HCT116 (cell line): ENCODE data around the gene PARVG. TPM values are rescaled to one million over a fixed set of nuclear protein-coding genes. Genes with fewer than 3 reads are reported as not detected.

Source experiments
- ATAC-seq: fragments of 200-7000 bp; cut with Tn5 transposase; 2 replicates; pipeline ENCODE4 v1.9.1; 2020; ENCODE audit warnings: mild to moderate bottlenecking, moderate library complexity
- BruUV-seq: library from RNA; stranded (reverse); fragments of 400-500 nt; replicated peaks from 2 replicates; lab custom pipeline; 2021; lab: Mats Ljungman, UMichigan
- CTCF ChIA-PET: fragments of 300-600 bp; sonication (Branson Sonifier 250); formaldehyde crosslinking; loops from one replicate; lab custom pipeline; 2021; ENCODE audit warnings: antibody characterized with exemption; lab: Charles Lee
- POLR2A ChIA-PET: fragments of 300-600, 350-600 bp; sonication (Branson Sonifier 250); formaldehyde crosslinking; loops from one replicate; lab custom pipeline; 2021; ENCODE audit warnings: antibody characterized with exemption; lab: Charles Lee
- RAD21 ChIA-PET, 2 experiments: fragments of 300-600 bp; sonication (Branson Sonifier 250); formaldehyde crosslinking; loops; one replicate each; lab custom pipeline; 2023; ENCODE audit warnings: low total read pairs in 2 of 2; ENCODE audit not compliant: uncharacterized antibody in 2 of 2, unreplicated experiment in 2 of 2, low non-redundant PET in 1 of 2; lab: Charles Lee
- DNase-seq: peaks from one replicate; pipeline ENCODE4 v3.0.0-alpha.2; 2010; ENCODE audit warnings: low read depth, low spot score
- H2AFZ ChIP-seq: fragments of 200-600 bp; shearing (Covaris generic), sonication (generic); 2 replicates; pipeline ENCODE4 v1.6.1; 2017; ENCODE audit warnings: low read depth, mixed run types, mixed read lengths, antibody characterized with exemption, low read length; ENCODE audit not compliant: poor library complexity, severe bottlenecking
- H3K27ac ChIP-seq: 2 replicates; pipeline ENCODE4 v1.5.1; 2012; ENCODE audit warnings: low read depth, low read length
- H3K27me3 ChIP-seq: fragments of 200-600 bp; sonication (generic); 2 replicates; pipeline ENCODE4 v1.6.1; 2016; ENCODE audit warnings: mixed run types, low read length, mixed read lengths; ENCODE audit not compliant: insufficient read depth
- H3K36me3 ChIP-seq, 2 experiments: fragments of 200-500 bp in 1 of 2; fragments of 200-600 bp in 1 of 2; sonication (Bioruptor generic) in 1 of 2; sonication (generic) in 1 of 2; 2 replicates each; pipeline versions ENCODE4 v1.5.1 to v1.6.1; 2014 to 2016; ENCODE audit warnings: low read length in 2 of 2, inconsistent platforms in 1 of 2, mixed read lengths in 1 of 2, mixed run types in 1 of 2; ENCODE audit not compliant: insufficient read depth in 2 of 2, control insufficient read depth in 1 of 2
- H3K4me1 ChIP-seq, 2 experiments: fragments of 200-600 bp in 1 of 2; sonication (generic) in 1 of 2; 2 replicates each; pipeline versions ENCODE4 v1.5.1 to v1.6.1; 2012 to 2017; ENCODE audit warnings: low read length in 2 of 2, inconsistent platforms in 1 of 2, mild to moderate bottlenecking in 1 of 2, mixed read lengths in 1 of 2, mixed run types in 1 of 2, moderate library complexity in 1 of 2; ENCODE audit not compliant: insufficient read depth in 2 of 2, control insufficient read depth in 1 of 2
- H3K4me2 ChIP-seq: fragments of 200-600 bp; sonication (generic); 2 replicates; pipeline ENCODE4 v1.6.1; 2017; ENCODE audit warnings: mixed run types, low read length, mixed read lengths
- H3K4me3 ChIP-seq, 2 experiments: fragments of 200-600 bp in 1 of 2; sonication (generic) in 1 of 2; replicated peaks in 1 of 2; 2 replicates each; pipeline ENCODE4 v1.5.1; 2011 to 2016; ENCODE audit warnings: low read length in 2 of 2, control low read depth in 1 of 2, low read depth in 1 of 2, mild to moderate bottlenecking in 1 of 2, mixed read lengths in 1 of 2, mixed run types in 1 of 2
- H3K79me2 ChIP-seq: fragments of 200-600 bp; sonication (generic); 2 replicates; pipeline ENCODE4 v1.6.1; 2017; ENCODE audit warnings: mild to moderate bottlenecking, mixed run types, low read length, moderate library complexity, mixed read lengths; ENCODE audit not compliant: insufficient read depth
- H3K9ac ChIP-seq: fragments of 200-600 bp; sonication (generic); 2 replicates; pipeline ENCODE4 v1.6.1; 2016; ENCODE audit warnings: low read length, mixed read lengths
- H3K9me2 ChIP-seq: fragments of 200-600 bp; sonication (generic), shearing (Covaris generic); 2 replicates; pipeline ENCODE4 v1.6.1; 2017; ENCODE audit warnings: mixed run types, mild to moderate bottlenecking, moderate library complexity; ENCODE audit not compliant: insufficient read depth
- H3K9me3 ChIP-seq, 2 experiments: fragments of 200-500 bp in 1 of 2; fragments of 200-600 bp in 1 of 2; sonication (Bioruptor generic) in 1 of 2; sonication (generic) in 1 of 2; 2 replicates each; pipeline ENCODE4 v1.6.1; 2014 to 2017; ENCODE audit warnings: low read length in 2 of 2, mixed read lengths in 2 of 2, inconsistent platforms in 1 of 2, low read depth in 1 of 2, mild to moderate bottlenecking in 1 of 2, mixed run types in 1 of 2, moderate library complexity in 1 of 2; ENCODE audit not compliant: control insufficient read depth in 1 of 2, insufficient read depth in 1 of 2
- H4K20me1 ChIP-seq: fragments of 200-600 bp; sonication (generic), shearing (Covaris generic); 2 replicates; pipeline ENCODE4 v1.6.1; 2017; ENCODE audit warnings: mixed run types, mild to moderate bottlenecking, moderate library complexity; ENCODE audit not compliant: insufficient read depth
- CEBPB ChIP-seq: IDR thresholded peaks from 2 replicates; pipeline ENCODE4 v1.6.1; 2012; ENCODE audit warnings: low read depth
- ELF1 ChIP-seq: IDR thresholded peaks from 2 replicates; pipeline ENCODE4 v1.6.1; 2012; ENCODE audit warnings: low read depth, borderline replicate concordance
- EZH2 ChIP-seq: fragments of 200-600 bp; sonication (generic); IDR thresholded peaks from 2 replicates; pipeline ENCODE4 v1.6.1; 2017; ENCODE audit warnings: antibody characterized with exemption, mixed run types
- JUND ChIP-seq: IDR thresholded peaks from 2 replicates; pipeline ENCODE4 v1.6.1; 2012
- SIN3A ChIP-seq: IDR thresholded peaks from 2 replicates; pipeline ENCODE4 v1.6.1; 2012; ENCODE audit warnings: low read depth
- SP1 ChIP-seq: IDR thresholded peaks from 2 replicates; pipeline ENCODE4 v1.6.1; 2012; ENCODE audit warnings: low read depth
- SRF ChIP-seq: IDR thresholded peaks from 2 replicates; pipeline ENCODE4 v1.6.1; 2012; ENCODE audit warnings: low read depth
- TCF7L2 ChIP-seq: IDR thresholded peaks from 2 replicates; pipeline ENCODE4 v1.7.0; 2011; ENCODE audit warnings: borderline replicate concordance, inconsistent platforms; ENCODE audit not compliant: insufficient read depth, insufficient read length; ENCODE audit errors: extremely low read depth
- ZNF274 ChIP-seq: fragments of 200-500 bp; sonication (Bioruptor generic); IDR thresholded peaks from 2 replicates; pipeline ENCODE4 v1.6.1; 2014; ENCODE audit warnings: mild to moderate bottlenecking, low read depth, low read length, inconsistent platforms
- intact Hi-C: fragments of 100-400 bp; cut with micrococcal nuclease; formaldehyde crosslinking; loops from 2 replicates; pipeline ENCODE4 v1.10.0; 2022
- total RNA-seq: library from RNA; stranded (reverse); gene quantifications from one replicate; pipeline ENCODE4 v1.2.1, GENCODE V29; 2021; ENCODE audit not compliant: unreplicated experiment
- TF ChIP-seq, protein P1 (sequence below), 3 experiments: fragments of 200-600 bp in 1 of 3; sonication (generic) in 1 of 3; IDR thresholded peaks in 2 of 3; conservative IDR thresholded peaks in 1 of 3; 2 replicates each; pipeline ENCODE4 v1.5.1; 2012 to 2017; ENCODE audit warnings: low read depth in 2 of 3, low read length in 2 of 3, antibody characterized with exemption in 1 of 3, borderline replicate concordance in 1 of 3, control low read depth in 1 of 3, mild to moderate bottlenecking in 1 of 3, mixed read lengths in 1 of 3, mixed run types in 1 of 3, moderate library complexity in 1 of 3; ENCODE audit not compliant: insufficient read depth in 1 of 3

The PARVG gene
- total RNA-seq, 1 experiment from 2014 or later: 0.57 TPM

DNA sequence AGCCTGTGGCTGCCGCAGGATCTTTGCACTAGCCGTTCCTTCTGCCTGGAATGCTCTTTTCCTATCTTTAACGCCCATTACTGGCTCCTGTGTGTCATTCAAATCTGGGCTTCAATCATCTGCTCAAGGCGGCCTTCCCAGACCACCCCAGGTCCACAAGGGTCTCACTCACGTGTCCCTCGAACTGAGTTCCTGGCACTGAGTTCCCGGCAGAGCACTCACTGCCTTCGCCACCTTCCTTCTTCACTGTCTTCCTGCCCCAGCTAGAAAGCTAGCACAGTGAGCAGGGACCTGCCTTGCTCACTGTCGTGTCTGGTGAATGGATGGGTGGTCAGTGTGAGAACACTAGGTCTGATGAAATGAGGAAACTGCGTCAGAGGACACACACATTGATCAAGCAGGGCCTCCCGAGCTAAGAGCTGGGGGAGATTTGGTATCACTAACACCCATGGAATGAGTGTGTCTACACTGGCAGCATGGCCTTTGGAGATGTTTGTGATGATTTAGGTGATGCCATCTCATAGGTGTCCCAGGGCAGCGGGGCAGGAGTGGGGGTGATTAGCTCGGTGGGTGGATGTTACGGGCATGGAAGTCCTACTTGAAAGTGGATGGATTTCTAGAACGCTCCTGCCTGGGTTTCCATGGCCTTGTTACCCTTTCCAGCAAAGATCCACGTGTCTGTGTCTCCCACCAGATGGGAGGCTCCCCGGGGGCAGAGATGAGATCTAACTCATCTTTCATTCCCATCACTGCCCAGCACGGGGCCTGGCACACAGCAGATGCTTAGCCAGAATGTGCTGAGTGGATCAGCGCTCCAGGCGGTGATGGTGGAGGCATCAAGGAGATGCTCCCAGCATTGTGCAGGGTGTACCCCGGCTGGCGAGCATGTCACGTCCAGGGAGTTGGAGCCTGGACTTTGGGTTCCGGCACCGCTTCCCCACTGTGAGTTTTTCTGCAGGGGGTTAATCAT lies 67.5 kb downstream of the PARVG start (continued):
- TF ChIP-seq SIN3A (no peak), SP1 (no peak), TCF7L2 (no peak), SRF (no peak), ELF1 (no peak), ZNF274 (no peak), JUND (no peak)
- TF ChIP-seq, protein P1, sequence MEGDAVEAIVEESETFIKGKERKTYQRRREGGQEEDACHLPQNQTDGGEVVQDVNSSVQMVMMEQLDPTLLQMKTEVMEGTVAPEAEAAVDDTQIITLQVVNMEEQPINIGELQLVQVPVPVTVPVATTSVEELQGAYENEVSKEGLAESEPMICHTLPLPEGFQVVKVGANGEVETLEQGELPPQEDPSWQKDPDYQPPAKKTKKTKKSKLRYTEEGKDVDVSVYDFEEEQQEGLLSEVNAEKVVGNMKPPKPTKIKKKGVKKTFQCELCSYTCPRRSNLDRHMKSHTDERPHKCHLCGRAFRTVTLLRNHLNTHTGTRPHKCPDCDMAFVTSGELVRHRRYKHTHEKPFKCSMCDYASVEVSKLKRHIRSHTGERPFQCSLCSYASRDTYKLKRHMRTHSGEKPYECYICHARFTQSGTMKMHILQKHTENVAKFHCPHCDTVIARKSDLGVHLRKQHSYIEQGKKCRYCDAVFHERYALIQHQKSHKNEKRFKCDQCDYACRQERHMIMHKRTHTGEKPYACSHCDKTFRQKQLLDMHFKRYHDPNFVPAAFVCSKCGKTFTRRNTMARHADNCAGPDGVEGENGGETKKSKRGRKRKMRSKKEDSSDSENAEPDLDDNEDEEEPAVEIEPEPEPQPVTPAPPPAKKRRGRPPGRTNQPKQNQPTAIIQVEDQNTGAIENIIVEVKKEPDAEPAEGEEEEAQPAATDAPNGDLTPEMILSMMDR (IDR thresholded peaks at IDR 0.05 in 2 of 3, conservative IDR thresholded peaks at IDR 0.05 in 1 of 3; ENCODE audit: borderline replicate concordance in 1 of 3, insufficient read depth in 1 of 3, low read depth in 2 of 3, low read length in 2 of 3): no peak

DNA sequence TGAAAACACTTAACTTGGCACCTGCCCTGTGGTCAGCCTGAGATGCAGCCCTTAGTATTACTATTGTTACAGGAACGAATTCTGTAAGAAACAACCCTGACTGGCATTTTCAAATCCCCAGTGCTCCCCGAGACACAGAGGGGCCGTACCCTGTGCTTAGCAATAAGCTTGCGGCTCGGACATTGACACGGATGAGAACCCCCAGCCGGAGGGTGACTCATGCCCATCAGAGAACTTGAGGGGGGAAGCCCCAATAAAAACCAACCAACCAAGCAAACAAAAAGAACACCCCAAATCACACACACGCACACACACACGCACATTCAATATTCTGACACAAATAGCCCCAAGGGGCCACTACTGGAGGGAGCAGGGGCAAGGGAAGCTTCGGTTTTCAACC lies 68.2 kb downstream of the PARVG start:
- TF ChIP-seq CEBPB (no peak), ZNF274 (no peak), EZH2 (no peak)
- no peaks in the 10 kb centered on the region for H3K9me3 ChIP-seq
- no peak overlapping the region for H3K4me2 ChIP-seq
- H3K9ac ChIP-seq: no peak overlapping the region
- RAD21 ChIA-PET: no interaction called here
- H3K4me3 ChIP-seq: no peak overlapping the region
- CTCF ChIA-PET: no interaction called here
- no peak overlapping the region for H2AFZ ChIP-seq
- H3K9me2 ChIP-seq: no peaks in the 10 kb centered on the region
- POLR2A ChIA-PET: no interaction called here
- no peak for ATAC-seq
- no peaks in the 10 kb centered on the region for H3K4me1 ChIP-seq
- H3K79me2 ChIP-seq: no peaks in the 10 kb centered on the region
- DNase-seq: no peak
- no TSS peak for BruUV-seq
- intact Hi-C loops: no loop called here
- H3K36me3 ChIP-seq: no peaks in the 10 kb centered on the region
- H3K27me3 ChIP-seq: 0 out of 2 replicates have a peak, but pooled peaks cover 3% of the 10 kb centered on the region
- no peaks in the 10 kb centered on the region for H4K20me1 ChIP-seq
- H3K27ac ChIP-seq: no peak overlapping the region
